Stimulated activated naive CD8-positive, alpha-beta T cell treated with anti-CD3 and anti-CD28 coated beads, Interleukin-15, Interleukin-2, amounts not matched to agents 100 U/mL and 50 U/mL, for 24 hours (primary cell): ENCODE data around the gene XPO1.
"Not testable (repeated sequence)": the region's sequence is repeated elsewhere in the genome, so short reads cannot be mapped to it uniquely, and the experiment has no call there.

ENCODE experiments used
- ATAC-seq: fragments of 150-1000 bp; cut with Tn5 transposase; one replicate; pipeline ENCODE4 v1.10.0; 2021
- DNase-seq: peaks from one replicate; pipeline ENCODE4 v3.0.0; 2021

Gene XPO1

DNA sequence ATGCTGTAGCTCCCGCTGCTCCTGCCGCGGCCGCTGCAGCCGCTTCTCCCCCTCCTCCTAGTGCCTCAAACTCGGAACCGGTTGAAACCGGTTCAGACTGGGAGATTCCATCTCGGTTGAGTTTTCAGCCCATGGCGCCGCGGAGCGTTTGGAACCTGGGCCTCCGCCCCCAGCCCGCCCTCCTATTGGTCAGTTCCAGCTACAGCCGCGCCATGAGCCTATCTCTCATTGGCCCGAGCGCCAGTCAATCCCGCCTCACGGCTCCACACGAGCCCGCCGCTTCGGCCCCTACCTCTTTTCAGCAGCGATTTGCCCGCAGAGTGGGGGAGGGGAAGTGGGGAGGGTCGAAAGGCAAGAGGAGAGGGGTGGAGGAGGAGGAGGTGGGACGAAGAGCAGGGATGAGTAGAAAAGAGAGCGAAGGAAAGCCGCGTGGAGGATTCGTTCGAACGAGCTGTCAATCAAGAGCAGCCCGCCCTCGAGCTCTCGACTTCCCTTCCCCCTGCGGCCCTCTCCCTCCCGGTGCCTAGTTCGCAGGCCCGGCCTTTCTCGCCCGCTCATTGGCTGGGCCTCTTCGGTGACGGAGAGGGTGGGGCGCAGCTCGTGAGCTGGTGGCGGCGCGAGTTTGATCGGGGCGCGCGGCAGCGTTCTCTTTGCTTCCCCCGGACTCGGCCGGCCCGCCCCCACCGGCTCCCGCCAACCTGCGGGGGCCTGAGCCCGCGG is at the start of gene XPO1:
XPO1 (minus strand) TSS at position 157 of the 720 bp plus-strand sequence. CDS start 4,459 bp downstream, outside the sequence.
- peak; percentile 99 for DNase-seq
- peak; percentile 88 for ATAC-seq

DNA sequence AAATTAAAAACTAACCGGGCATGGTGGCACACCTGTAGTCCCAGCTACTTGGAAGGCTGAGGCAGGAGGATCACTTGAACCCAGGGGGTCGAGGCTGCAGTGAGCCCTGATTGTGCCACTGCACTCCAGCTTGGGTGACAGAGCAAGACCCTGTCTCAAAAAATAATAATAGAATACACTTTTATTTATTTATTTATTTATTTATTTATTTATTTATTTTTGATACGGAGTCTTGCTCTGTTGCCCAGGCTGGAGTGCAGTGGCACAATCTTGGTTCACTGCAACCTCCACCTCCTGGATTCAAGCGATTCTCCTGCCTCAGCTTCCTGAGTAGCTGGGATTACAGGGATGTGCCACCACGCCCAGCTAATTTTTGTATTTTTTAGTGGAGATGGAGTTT is 48.8 kb upstream of the XPO1 start:
- not testable (repeated sequence) for DNase-seq, ATAC-seq

- no peak for DNase-seq
- ATAC-seq, result no peak
Observed at GRCh38 chr2:61585383-61585782, 47.2 kb upstream of the XPO1 start.

GRCh38 chr2:61584368-61584767 is 46.2 kb upstream of the XPO1 start:
- not testable (repeated sequence) for ATAC-seq, DNase-seq

GRCh38 chr2:61582165-61582564 is 44.0 kb upstream of the XPO1 start:
- peak; percentile 36 for ATAC-seq

DNA sequence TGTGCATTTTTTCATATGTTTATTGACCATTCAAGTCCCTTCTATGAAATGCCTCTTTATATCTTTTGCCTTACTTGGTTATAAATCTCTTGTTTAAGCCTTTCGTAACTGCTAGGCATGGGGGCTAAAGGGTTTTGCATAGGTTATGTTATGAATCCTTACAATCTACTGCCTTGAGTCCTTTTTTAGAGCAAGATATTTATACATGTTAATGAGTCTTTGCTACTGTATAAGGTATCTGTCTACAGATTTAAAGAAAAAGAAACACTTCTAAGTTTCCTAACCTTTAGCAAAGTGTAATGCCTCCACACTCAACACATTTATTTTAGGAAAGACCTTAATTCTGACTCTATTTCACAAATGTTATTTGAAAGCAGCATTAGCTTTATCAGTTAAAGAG is 43.6 kb upstream of the XPO1 start:
- DNase-seq, result no peak
- no peak for ATAC-seq

More at GRCh38 chr2:61582165-61582564, 44.0 kb upstream of the XPO1 start:
- DNase-seq, result no peak

GRCh38 chr2:61575447-61575859 is 37.3 kb upstream of the XPO1 start:
- DNase-seq, result no peak
- ATAC-seq, result no peak

DNA sequence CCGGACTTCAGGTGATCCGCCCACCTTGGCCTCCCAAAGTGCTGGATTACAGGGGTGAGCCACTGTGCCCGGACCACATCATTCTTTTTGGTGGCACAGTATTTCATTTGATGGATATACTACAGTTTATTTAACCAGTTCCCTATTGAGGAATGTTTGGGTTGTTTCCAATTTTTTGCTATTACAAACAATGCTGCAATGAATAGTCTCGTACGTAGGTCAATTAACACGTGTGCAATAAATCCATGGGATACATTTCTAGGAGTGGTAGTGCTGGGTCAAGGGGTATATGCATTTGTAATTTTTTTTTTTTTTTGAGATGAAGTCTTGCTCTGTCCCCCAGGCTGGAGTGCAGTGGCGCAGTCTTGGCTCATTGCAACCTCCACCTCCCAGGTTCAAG is 28.4 kb upstream of the XPO1 start:
- ATAC-seq, result no peak
- DNase-seq, result no peak

GRCh38 chr2:61562615-61563014 is 24.5 kb upstream of the XPO1 start:
- ATAC-seq (no peak), DNase-seq (no peak)

DNA sequence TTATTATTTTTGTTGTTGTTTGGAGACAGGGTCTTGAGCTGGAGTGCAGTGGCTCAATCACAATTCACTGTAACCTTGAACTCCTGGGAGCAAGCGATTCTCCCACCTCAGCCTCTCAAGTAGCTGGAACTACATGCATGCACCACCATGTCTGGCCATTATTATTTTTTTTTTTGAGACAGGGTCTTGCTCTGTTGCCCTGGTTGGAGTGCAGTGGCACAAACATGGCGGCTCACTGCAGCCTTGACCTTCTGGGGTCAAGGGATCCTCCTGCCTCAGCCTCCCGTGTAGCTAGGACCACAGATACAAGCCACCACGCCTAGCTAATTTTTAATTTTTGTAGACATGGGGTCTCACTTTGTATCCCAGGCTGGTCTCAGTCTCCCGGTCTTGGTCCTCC is 20.0 kb upstream of the XPO1 start:
- DNase-seq (no peak), ATAC-seq (no peak)

DNA sequence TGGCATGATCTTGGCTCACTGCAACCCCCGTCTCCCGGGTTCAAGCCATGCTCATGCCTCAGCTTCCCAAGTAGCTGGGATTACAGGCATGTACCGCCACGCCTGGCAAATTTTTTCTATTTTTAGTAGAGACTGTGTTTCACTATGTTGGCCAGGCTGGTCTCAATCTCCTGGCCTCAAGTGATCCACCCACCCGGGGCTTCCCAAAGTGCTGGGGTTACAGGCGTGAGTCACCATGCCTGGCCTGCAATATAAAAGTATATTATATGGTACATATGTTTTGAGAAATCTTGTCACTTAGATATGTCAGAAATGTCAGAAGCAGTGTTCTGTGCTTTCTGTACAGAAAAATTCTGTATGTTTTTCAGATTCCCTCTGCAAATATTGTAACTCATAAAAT is 19.2 kb upstream of the XPO1 start:
- no peak for ATAC-seq
- DNase-seq, result no peak

DNA sequence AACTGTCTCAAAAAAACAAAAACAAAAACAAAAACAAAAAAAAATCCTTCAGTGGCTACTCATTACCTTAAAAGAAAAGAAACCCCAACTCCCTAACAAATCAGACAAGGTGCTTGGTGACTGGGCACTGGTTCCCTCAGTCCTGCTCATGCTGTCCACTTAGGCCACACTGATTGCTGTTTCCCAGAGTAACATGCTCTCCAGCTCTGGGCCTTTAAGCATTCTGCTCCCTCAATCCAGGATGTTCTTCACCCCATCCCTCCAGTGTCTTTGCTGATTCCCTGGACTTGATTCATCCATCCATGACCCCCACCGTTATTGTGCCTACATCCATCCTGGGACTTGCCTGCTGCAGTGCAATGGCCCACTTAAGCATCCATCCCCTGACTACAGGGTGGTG is 16.4 kb upstream of the XPO1 start:
- no peak for ATAC-seq
- DNase-seq, result no peak

GRCh38 chr2:61550375-61551209 is 12.4 kb upstream of the XPO1 start:
- ATAC-seq, result no peak

DNA sequence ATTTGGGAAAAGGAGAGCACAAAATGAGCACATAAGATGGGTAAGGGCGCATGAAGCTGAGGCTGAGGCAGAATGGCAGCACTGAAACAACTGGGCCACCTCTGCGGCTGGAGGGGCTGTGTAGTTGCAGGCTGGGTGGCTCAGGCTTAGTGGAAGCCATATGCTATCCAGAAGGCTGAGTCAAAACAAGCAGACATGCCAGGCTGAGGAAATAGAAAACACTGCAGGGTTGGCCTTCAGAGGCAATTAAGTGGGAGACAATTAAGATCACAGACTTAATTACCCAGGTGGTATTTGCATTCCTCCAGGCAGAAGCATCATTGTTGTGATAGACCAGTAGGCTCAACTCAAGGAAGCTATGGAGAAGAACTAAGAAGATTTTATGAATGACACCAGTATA is 11.4 kb upstream of the XPO1 start:
- ATAC-seq, result no peak
- DNase-seq, result no peak

More at GRCh38 chr2:61550375-61551209, 12.4 kb upstream of the XPO1 start:
- no peak for DNase-seq

GRCh38 chr2:61543062-61543461 is 4.9 kb upstream of the XPO1 start:
- DNase-seq, result no peak
- no peak for ATAC-seq

GRCh38 chr2:61540167-61540566 is 2.0 kb upstream of the XPO1 start:
- not testable (repeated sequence) for DNase-seq, ATAC-seq

DNA sequence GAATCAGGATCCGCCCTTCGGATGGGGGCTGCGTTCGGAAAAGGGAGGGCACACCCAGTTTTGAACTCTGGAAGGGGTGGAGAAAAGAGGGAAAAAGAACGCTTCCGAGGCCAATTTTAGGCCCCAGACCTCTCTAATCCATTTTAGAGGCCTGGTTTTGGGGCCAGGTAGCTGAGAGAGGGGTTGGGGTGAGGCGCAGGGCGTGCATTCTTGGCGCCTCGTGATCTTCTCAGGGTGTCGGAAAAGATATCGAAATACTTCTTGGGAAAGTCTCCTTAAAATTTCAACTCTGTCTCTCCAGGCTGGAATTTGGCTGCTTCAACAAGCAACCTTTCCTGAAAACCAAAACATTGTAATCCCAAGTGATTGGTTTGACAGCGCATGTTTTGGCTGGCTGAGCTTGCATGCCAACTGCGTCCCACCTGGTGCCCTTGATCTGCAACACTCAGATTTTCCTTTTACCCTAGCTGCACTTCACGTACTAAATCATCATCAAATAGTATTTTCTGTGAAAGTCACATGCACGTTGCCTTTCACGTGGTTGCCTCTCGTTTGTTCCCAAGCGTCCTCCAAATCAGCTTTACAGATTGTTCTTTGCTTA is 864 bp upstream of the XPO1 start:
- no peak for ATAC-seq
- peak; percentile 63 for DNase-seq

DNA sequence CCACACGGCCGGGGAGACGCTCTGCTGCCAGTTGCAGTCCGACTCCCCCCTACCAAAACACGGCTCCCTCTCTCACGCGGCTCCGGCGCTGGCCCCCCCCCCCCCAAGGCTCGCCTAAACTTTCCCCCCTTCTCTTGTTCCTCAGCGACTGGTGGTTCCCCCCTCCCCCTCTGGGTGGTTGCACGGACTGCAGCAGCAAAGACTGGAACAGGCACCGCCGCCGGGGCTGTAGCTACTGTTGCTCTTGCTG is 281 bp downstream of the XPO1 start:
- ATAC-seq (no peak), DNase-seq (no peak)

- DNase-seq (no peak), ATAC-seq (no peak)
Observed at GRCh38 chr2:61537277-61537949, 743 bp downstream of the XPO1 start.

GRCh38 chr2:61536572-61537276 is 1.4 kb downstream of the XPO1 start:
- ATAC-seq (peak; percentile 75), DNase-seq (peak; percentile 86)

DNA sequence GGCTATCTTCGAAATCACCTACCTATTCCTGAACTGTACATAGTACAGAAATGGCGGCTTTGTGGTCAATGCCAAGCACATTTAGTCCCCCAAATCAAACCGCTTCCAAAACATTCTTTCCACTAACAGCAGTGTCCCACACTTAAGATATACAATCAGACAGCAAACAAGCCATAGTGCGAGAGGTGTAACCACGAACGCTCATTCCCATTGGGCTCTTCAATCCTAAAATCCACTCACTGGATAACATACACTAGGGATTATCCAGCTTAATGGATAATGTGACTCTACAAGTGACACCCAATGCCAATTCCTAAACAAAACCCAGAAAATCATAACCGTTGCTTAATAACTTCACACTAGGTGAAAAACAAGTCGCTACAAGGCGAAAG is 2.0 kb downstream of the XPO1 start:
- DNase-seq (no peak), ATAC-seq (no peak)

DNA sequence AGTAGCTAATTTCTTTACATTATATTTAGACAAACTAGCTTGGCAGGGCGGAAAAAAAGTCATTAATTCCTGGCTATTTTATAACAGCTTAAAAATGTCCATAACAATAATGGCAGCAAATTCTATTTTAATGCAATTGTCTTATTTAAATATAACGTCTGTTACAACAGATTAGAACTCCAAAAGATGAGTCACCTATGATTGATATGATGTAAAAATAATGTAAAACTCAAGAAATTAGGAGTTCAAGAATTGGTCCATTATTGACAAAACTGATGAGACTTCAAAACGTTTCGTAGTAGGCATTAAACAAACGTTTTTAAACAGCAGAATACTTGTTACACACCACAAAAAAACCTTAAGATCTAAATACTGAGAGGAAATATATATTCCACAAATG is 2.7 kb downstream of the XPO1 start:
- no peak for DNase-seq
- ATAC-seq, result no peak
